HepG2 (cell line): ENCODE results near the gene PAIP2. TPM values are rescaled to one million over a fixed set of nuclear protein-coding genes. Genes with fewer than 3 reads are reported as not detected.
A peak's percentile ranks its signal among the peaks of the same experiment; 100 is the strongest.

Experiments used
- AGO1 ChIP-seq: fragments of 200-400 bp; formaldehyde crosslinking; IDR thresholded peaks from 2 replicates; pipeline ENCODE4 v1.6.1; 2017; ENCODE audit warnings: mild to moderate bottlenecking, low read depth, low read length, moderate library complexity; ENCODE audit not compliant: poor library complexity, severe bottlenecking
- ARNT ChIP-seq: fragments of 450-650 bp; IDR thresholded peaks from 2 replicates; pipeline ENCODE4 v1.6.1; 2017
- CBX5 ChIP-seq: sonication (generic); formaldehyde crosslinking; IDR thresholded peaks from 2 replicates; pipeline ENCODE4 v1.4.0; 2020; ENCODE audit warnings: missing genetic modification reagents, borderline replicate concordance
- EP300 ChIP-seq, 3 experiments: sonication (generic) in 1 of 3; formaldehyde crosslinking in 1 of 3; IDR thresholded peaks; 2 replicates each; pipeline versions ENCODE4 v1.5.1 to v1.6.1; 2011 to 2020; ENCODE audit warnings: low read depth in 2 of 3, low read length in 2 of 3, borderline replicate concordance in 1 of 3, improper control_type of control experiment in 1 of 3, mild to moderate bottlenecking in 1 of 3, missing genetic modification reagents in 1 of 3, moderate library complexity in 1 of 3
- FOXK2 ChIP-seq: fragments of 450-650 bp; IDR thresholded peaks from 2 replicates; pipeline ENCODE4 v1.6.1; 2016
- IKZF1 ChIP-seq: fragments of 450-650 bp; IDR thresholded peaks from 2 replicates; pipeline ENCODE4 v1.7.1; 2016
- KDM5A ChIP-seq: fragments of 200-600 bp; sonication (generic); IDR thresholded peaks from 2 replicates; pipeline ENCODE4 v1.7.0; 2018; ENCODE audit warnings: antibody characterized with exemption, mild to moderate bottlenecking, low read length, borderline replicate concordance
- MTF1 ChIP-seq: sonication (generic); formaldehyde crosslinking; IDR thresholded peaks from 2 replicates; pipeline ENCODE4 v1.5.0; 2020; ENCODE audit warnings: missing genetic modification reagents
- NRL ChIP-seq: sonication (generic); formaldehyde crosslinking; IDR thresholded peaks from 2 replicates; pipeline ENCODE4 v1.5.0; 2020; ENCODE audit warnings: missing genetic modification reagents, mild to moderate bottlenecking, moderate library complexity, borderline replicate concordance
- PAF1 ChIP-seq: IDR thresholded peaks from 2 replicates; pipeline ENCODE4 v1.6.1; 2016; ENCODE audit warnings: missing genetic modification reagents, missing compliant biosample characterization
- SAFB2 ChIP-seq: sonication (generic); formaldehyde crosslinking; IDR thresholded peaks from 2 replicates; pipeline ENCODE4 v1.5.1; 2020; ENCODE audit warnings: missing genetic modification reagents, low read depth, mild to moderate bottlenecking, borderline replicate concordance
- SALL2 ChIP-seq: sonication (generic); formaldehyde crosslinking; IDR thresholded peaks from 2 replicates; pipeline ENCODE4 v1.8.1; 2023; ENCODE audit warnings: mild to moderate bottlenecking, missing genetic modification reagents, inconsistent platforms
- SPEN ChIP-seq: sonication (generic); formaldehyde crosslinking; IDR thresholded peaks from 2 replicates; pipeline ENCODE4 v1.5.1; 2020; ENCODE audit warnings: low read depth, mild to moderate bottlenecking, missing genetic modification reagents
- SRSF4 ChIP-seq: fragments of 200-400 bp; formaldehyde crosslinking; IDR thresholded peaks from one replicate; pipeline ENCODE4 v1.6.1; 2018; ENCODE audit warnings: mild to moderate bottlenecking, low read depth, low read length, moderate library complexity; ENCODE audit not compliant: poor library complexity, severe bottlenecking
- THAP11 ChIP-seq: IDR thresholded peaks from 2 replicates; pipeline ENCODE4 v1.6.1; 2016; ENCODE audit warnings: missing biosample characterization, missing genetic modification reagents
- ZFP82 ChIP-seq: sonication (generic); formaldehyde crosslinking; IDR thresholded peaks from 2 replicates; pipeline ENCODE4 v1.5.1; 2020; ENCODE audit warnings: mild to moderate bottlenecking, missing genetic modification reagents, borderline replicate concordance
- ZFX ChIP-seq: sonication (generic); formaldehyde crosslinking; IDR thresholded peaks from 2 replicates; pipeline ENCODE4 v1.4.0; 2020; ENCODE audit warnings: mild to moderate bottlenecking, low read depth, missing genetic modification reagents, moderate library complexity
- ZNF335 ChIP-seq: sonication (generic); formaldehyde crosslinking; IDR thresholded peaks from 2 replicates; pipeline ENCODE4 v1.4.0; 2020; ENCODE audit warnings: missing genetic modification reagents
- ZNF33B ChIP-seq: sonication (generic); formaldehyde crosslinking; IDR thresholded peaks from 2 replicates; pipeline ENCODE4 v1.5.1; 2020; ENCODE audit warnings: mild to moderate bottlenecking, missing genetic modification reagents
- ZNF362 ChIP-seq: sonication (generic); formaldehyde crosslinking; IDR thresholded peaks from 2 replicates; pipeline ENCODE4 v1.4.0; 2020; ENCODE audit warnings: missing genetic modification reagents, mild to moderate bottlenecking, borderline replicate concordance
- ZNF740 ChIP-seq: sonication (generic); formaldehyde crosslinking; IDR thresholded peaks from 2 replicates; pipeline ENCODE4 v1.4.0; 2020; ENCODE audit warnings: missing genetic modification reagents
- polyA plus RNA-seq, 8 experiments: library from polyadenylated mRNA; depleted of rRNA in 3 of 8; stranded (reverse) in 7 of 8; unstranded in 1 of 8; fragments of >200 nt; fragmentation: Illumina TruSeq in 4 of 8; extraction: Trizol in 4 of 8; gene quantifications; 2 replicates each; pipeline versions ENCODE4 v1.2.1 to v1.2.3, GENCODE V29; 2011 to 2016; ENCODE audit warnings: low read depth in 4 of 8, missing spikeins in 1 of 8, mixed read lengths in 1 of 8; ENCODE audit not compliant: insufficient read depth in 1 of 8
- total RNA-seq, 5 experiments: library from RNA; depleted of rRNA; stranded (reverse); fragments of >200 nt; fragmentation: Illumina TruSeq; extraction: Trizol; gene quantifications; 2 replicates each; pipeline ENCODE4 v1.2.3, GENCODE V29; 2016; ENCODE audit warnings: low read depth in 1 of 5
- TF ChIP-seq, protein P1 (sequence below): sonication (generic); formaldehyde crosslinking; IDR thresholded peaks from 2 replicates; pipeline ENCODE4 v1.5.1; 2020; ENCODE audit warnings: mild to moderate bottlenecking, moderate library complexity, missing genetic modification reagents

The PAIP2 gene
- total and polyA plus RNA-seq, 2 of the 13 experiments (the other 11 are each of a cell fraction or from before 2014, with no cell fraction given), result 61.5 to 76.3 TPM

- TF ChIP-seq ZNF335 (CRISPR knock-in tag) (peak; percentile 83), IKZF1 (no peak), SAFB2 (CRISPR knock-in tag) (peak; percentile 55), THAP11 (CRISPR knock-in tag) (peak; percentile 82), CBX5 (CRISPR knock-in tag) (peak; percentile 53; the same call in 1 of the 2 replicates), EP300 (IDR thresholded peaks at IDR 0.05; ENCODE audit: low read depth in 2 of 2, low read length in 2 of 2) (0 out of 4 replicates have a peak, but pooled peaks of 1 of the 2 experiments have one; percentile 25), EP300 (CRISPR knock-in tag; IDR thresholded peaks at IDR 0.05; ENCODE audit: borderline replicate concordance) (peak; percentile 32; the same call in 1 of the 2 replicates), KDM5A (peak; percentile 69; the same call in 1 of the 2 replicates), SPEN (CRISPR knock-in tag) (peak; percentile 53; the same call in 1 of the 2 replicates), ZFX (CRISPR knock-in tag) (peak; percentile 73; the same call in 1 of the 2 replicates), ZFP82 (CRISPR knock-in tag) (no peak), AGO1 (peak; percentile 62), FOXK2 (no peak), NRL (peak; percentile 91; the same call in 1 of the 2 replicates), ARNT (no peak), SRSF4 (no peak), PAF1 (CRISPR knock-in tag) (0 out of 2 replicates have a peak, but pooled peaks have one; percentile 6), ZNF33B (CRISPR knock-in tag) (peak; percentile 81; the same call in 1 of the 2 replicates), ZNF362 (CRISPR knock-in tag) (peak; percentile 53; the same call in 1 of the 2 replicates), SALL2 (CRISPR knock-in tag) (peak; percentile 88), MTF1 (CRISPR knock-in tag) (no peak), ZNF740 (peak; percentile 54; the same call in 1 of the 2 replicates)
- TF ChIP-seq, protein P1, sequence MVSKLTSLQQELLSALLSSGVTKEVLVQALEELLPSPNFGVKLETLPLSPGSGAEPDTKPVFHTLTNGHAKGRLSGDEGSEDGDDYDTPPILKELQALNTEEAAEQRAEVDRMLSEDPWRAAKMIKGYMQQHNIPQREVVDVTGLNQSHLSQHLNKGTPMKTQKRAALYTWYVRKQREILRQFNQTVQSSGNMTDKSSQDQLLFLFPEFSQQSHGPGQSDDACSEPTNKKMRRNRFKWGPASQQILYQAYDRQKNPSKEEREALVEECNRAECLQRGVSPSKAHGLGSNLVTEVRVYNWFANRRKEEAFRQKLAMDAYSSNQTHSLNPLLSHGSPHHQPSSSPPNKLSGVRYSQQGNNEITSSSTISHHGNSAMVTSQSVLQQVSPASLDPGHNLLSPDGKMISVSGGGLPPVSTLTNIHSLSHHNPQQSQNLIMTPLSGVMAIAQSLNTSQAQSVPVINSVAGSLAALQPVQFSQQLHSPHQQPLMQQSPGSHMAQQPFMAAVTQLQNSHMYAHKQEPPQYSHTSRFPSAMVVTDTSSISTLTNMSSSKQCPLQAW (CRISPR knock-in tag), result peak; percentile 57
Observed at GRCh38 chr5:139293507-139294373, 47.9 kb upstream of the PAIP2 start, which contains the start of gene MATR3 (continued).
